IMR-90 (cell line): ENCODE results near the gene TGFBR1. TPM values are rescaled to one million over a fixed set of nuclear protein-coding genes. Genes with fewer than 3 reads are reported as not detected.

ENCODE experiments used
- ATAC-seq: fragments of 200-7000 bp; cut with Tn5 transposase; 2 replicates; pipeline ENCODE4 v1.9.1; 2020; ENCODE audit warnings: low read depth, mild to moderate bottlenecking, moderate library complexity
- BruUV-seq: library from RNA; stranded (reverse); fragments of 400-500 nt; replicated peaks from 2 replicates; lab custom pipeline; 2021; lab: Mats Ljungman, UMichigan
- CTCF ChIA-PET: fragments of 300-600 bp; formaldehyde crosslinking; extraction: SDS; loops from one replicate; lab custom pipeline; 2021; ENCODE audit warnings: antibody characterized with exemption; lab: Yijun Ruan, JAX
- POLR2A ChIA-PET: fragments of 300-600 bp; sonication (Branson Sonifier 250); formaldehyde crosslinking; loops from one replicate; lab custom pipeline; 2022; ENCODE audit warnings: antibody characterized with exemption; ENCODE audit not compliant: unreplicated experiment; lab: Charles Lee
- DNase-seq: peaks from one replicate; pipeline ENCODE4 v3.0.0; 2013
- H2AFZ ChIP-seq: replicated peaks from 2 replicates; pipeline ENCODE3; 2013; ENCODE audit warnings: low read length, mild to moderate bottlenecking; ENCODE audit not compliant: poor library complexity
- H2AK5ac ChIP-seq: 2 replicates; pipeline ENCODE4 v1.6.1; 2013; ENCODE audit warnings: low read depth, low read length, inconsistent platforms
- H2AK9ac ChIP-seq: replicated peaks from 2 replicates; pipeline ENCODE3; 2013; ENCODE audit warnings: mild to moderate bottlenecking, low read depth, low read length, moderate library complexity; ENCODE audit not compliant: poor library complexity
- H2BK120ac ChIP-seq: 2 replicates; pipeline ENCODE4 v1.6.1; 2013; ENCODE audit warnings: low read depth, low read length, inconsistent platforms
- H2BK15ac ChIP-seq: 3 replicates; pipeline ENCODE4 v1.6.1; 2013; ENCODE audit warnings: low read depth, low read length, inconsistent platforms
- H2BK20ac ChIP-seq: 2 replicates; pipeline ENCODE4 v1.6.1; 2013; ENCODE audit warnings: low read depth, mild to moderate bottlenecking, inconsistent platforms, low read length, moderate library complexity
- H2BK5ac ChIP-seq: 2 replicates; pipeline ENCODE4 v1.6.1; 2013; ENCODE audit warnings: mild to moderate bottlenecking, low read depth, low read length, inconsistent platforms; ENCODE audit not compliant: poor library complexity, severe bottlenecking
- H3K14ac ChIP-seq: replicated peaks from 2 replicates; pipeline ENCODE4 v1.6.1; 2013; ENCODE audit warnings: low read depth, low read length, inconsistent platforms
- H3K18ac ChIP-seq: 2 replicates; pipeline ENCODE4 v1.6.1; 2013; ENCODE audit warnings: low read depth, low read length, control low read depth
- H3K23ac ChIP-seq: 2 replicates; pipeline ENCODE4 v1.6.1; 2013; ENCODE audit warnings: low read depth, low read length, inconsistent platforms
- H3K27ac ChIP-seq: 2 replicates; pipeline ENCODE4 v1.5.1; 2013; ENCODE audit warnings: mild to moderate bottlenecking, control low read depth, low read length; ENCODE audit not compliant: insufficient read depth
- H3K27me3 ChIP-seq: 2 replicates; pipeline ENCODE4 v1.6.1; 2013; ENCODE audit warnings: low read length; ENCODE audit not compliant: control insufficient read depth, insufficient read depth
- H3K36me3 ChIP-seq: 2 replicates; pipeline ENCODE4 v1.6.1; 2013; ENCODE audit warnings: low read length, mixed read lengths; ENCODE audit not compliant: control insufficient read depth, insufficient read depth
- H3K4ac ChIP-seq: 2 replicates; pipeline ENCODE4 v1.6.1; 2013; ENCODE audit warnings: low read depth, low read length, inconsistent platforms
- H3K4me1 ChIP-seq: 2 replicates; pipeline ENCODE4 v1.6.1; 2013; ENCODE audit warnings: low read length, mixed read lengths; ENCODE audit not compliant: control insufficient read depth, insufficient read depth
- H3K4me2 ChIP-seq: 2 replicates; pipeline ENCODE4 v1.6.1; 2013; ENCODE audit warnings: low read depth, mild to moderate bottlenecking, control low read depth, low read length, moderate library complexity
- H3K4me3 ChIP-seq: 2 replicates; pipeline ENCODE4 v1.5.1; 2013; ENCODE audit warnings: low read depth, mild to moderate bottlenecking, control low read depth, low read length, moderate library complexity; ENCODE audit not compliant: insufficient read depth
- H3K56ac ChIP-seq: 2 replicates; pipeline ENCODE4 v1.6.1; 2013; ENCODE audit warnings: low read length, inconsistent platforms; ENCODE audit not compliant: insufficient read depth; ENCODE audit errors: extremely low read depth
- H3K79me1 ChIP-seq, 2 experiments: 2 replicates each; pipeline ENCODE4 v1.6.1; 2013; ENCODE audit warnings: low read length in 2 of 2, inconsistent platforms in 1 of 2, low read depth in 1 of 2
- H3K9ac ChIP-seq: 2 replicates; pipeline ENCODE4 v1.6.1; 2013; ENCODE audit warnings: low read depth, low read length, control low read depth
- H3K9me1 ChIP-seq: 2 replicates; pipeline ENCODE4 v1.6.1; 2013; ENCODE audit warnings: low read length, inconsistent platforms; ENCODE audit not compliant: insufficient read depth
- H3K9me3 ChIP-seq: 2 replicates; pipeline ENCODE4 v1.6.1; 2013; ENCODE audit warnings: low read length; ENCODE audit not compliant: control insufficient read depth, insufficient read depth
- H4K20me1 ChIP-seq: 2 replicates; pipeline ENCODE4 v1.6.1; 2013; ENCODE audit warnings: low read length, inconsistent platforms; ENCODE audit not compliant: insufficient read depth
- H4K5ac ChIP-seq: 2 replicates; pipeline ENCODE4 v1.6.1; 2013; ENCODE audit warnings: mild to moderate bottlenecking, low read depth, low read length, control low read depth
- H4K8ac ChIP-seq, 2 experiments: 2 replicates each; pipeline ENCODE4 v1.6.1; 2013; ENCODE audit warnings: low read depth in 2 of 2, low read length in 2 of 2, control low read depth in 1 of 2, inconsistent platforms in 1 of 2
- H4K91ac ChIP-seq: 2 replicates; pipeline ENCODE4 v1.6.1; 2013; ENCODE audit warnings: low read depth, low read length, inconsistent platforms; ENCODE audit not compliant: insufficient read depth
- BHLHE40 ChIP-seq: fragments of 150-350 bp; IDR thresholded peaks from 2 replicates; pipeline ENCODE4 v1.6.1; 2016; ENCODE audit warnings: mild to moderate bottlenecking, low read depth, low read length
- CEBPB ChIP-seq: IDR thresholded peaks from 2 replicates; pipeline ENCODE4 v1.6.1; 2012; ENCODE audit warnings: low read depth, low read length, improper control_type of control experiment
- CHD1 ChIP-seq: IDR thresholded peaks from 2 replicates; pipeline ENCODE4 v1.6.1; 2012; ENCODE audit warnings: low read depth, low read length, improper control_type of control experiment
- ELK1 ChIP-seq: fragments of 150-350 bp; IDR thresholded peaks from 2 replicates; pipeline ENCODE4 v1.6.1; 2016; ENCODE audit warnings: low read depth, mild to moderate bottlenecking, low read length, moderate library complexity, borderline replicate concordance
- MAFK ChIP-seq: IDR thresholded peaks from 2 replicates; pipeline ENCODE4 v1.6.1; 2012; ENCODE audit warnings: low read depth, low read length, improper control_type of control experiment
- MAZ ChIP-seq: IDR thresholded peaks from 2 replicates; pipeline ENCODE4 v1.6.1; 2012; ENCODE audit warnings: low read depth, mild to moderate bottlenecking, low read length, improper control_type of control experiment, moderate library complexity, borderline replicate concordance
- NFE2L2 ChIP-seq: fragments of 150-350 bp; IDR thresholded peaks from 2 replicates; pipeline ENCODE4 v1.6.1; 2016; ENCODE audit warnings: low read depth, mild to moderate bottlenecking, low read length
- POLR2A ChIP-seq: IDR thresholded peaks from 2 replicates; pipeline ENCODE4 v1.6.1; 2012; ENCODE audit warnings: mild to moderate bottlenecking, low read depth, low read length
- RAD21 ChIP-seq: IDR thresholded peaks from 2 replicates; pipeline ENCODE4 v1.6.1; 2012; ENCODE audit warnings: low read length, improper control_type of control experiment
- RCOR1 ChIP-seq: IDR thresholded peaks from 2 replicates; pipeline ENCODE4 v1.6.1; 2012; ENCODE audit warnings: mild to moderate bottlenecking, low read length, improper control_type of control experiment; ENCODE audit not compliant: insufficient replicate concordance
- RFX5 ChIP-seq: IDR thresholded peaks from 2 replicates; pipeline ENCODE4 v1.8.0; 2012; ENCODE audit warnings: low read depth, mild to moderate bottlenecking, low read length, moderate library complexity
- SMC3 ChIP-seq: fragments of 150-350 bp; IDR thresholded peaks from 2 replicates; pipeline ENCODE4 v1.6.1; 2016; ENCODE audit warnings: low read depth, mild to moderate bottlenecking, antibody characterized with exemption, low read length, moderate library complexity
- WGBS, 2 experiments: methylation state at CpG; one replicate each; pipeline versions ENCODE4 v1.1.5 to v1.1.7; 2013; ENCODE audit warnings: missing lambda C conversion rate in 2 of 2; ENCODE audit not compliant: insufficient read length in 1 of 2; ENCODE audit errors: extremely low coverage in 2 of 2; 5-methylcytosine and 5-hydroxymethylcytosine counted together
- dilution Hi-C: fragments of 300-500 bp; cut with HindIII; formaldehyde crosslinking; loops from one replicate; pipeline ENCODE4 v1.14.3; 2018; ENCODE audit warnings: low sequenced_read_pairs; ENCODE audit not compliant: unreplicated experiment
- in situ Hi-C: fragments of 300-500 bp; cut with MboI; formaldehyde crosslinking; loops from 3 replicates; pipeline ENCODE4 v1.14.3; 2019; ENCODE audit warnings: low sequenced_read_pairs, inconsistent platforms, mixed read lengths
- intact Hi-C: fragments of 100-400 bp; cut with micrococcal nuclease; formaldehyde crosslinking; loops from 2 replicates; pipeline ENCODE4 v1.10.0; 2022
- polyA plus RNA-seq, 3 experiments: library from polyadenylated mRNA; depleted of rRNA; stranded (reverse); fragments of >200 nt; gene quantifications; 2 replicates each; pipeline ENCODE4 v1.2.3, GENCODE V29; 2012; ENCODE audit warnings: low replicate concordance in 1 of 3
- total RNA-seq: library from RNA; depleted of rRNA; stranded (reverse); fragments of >200 nt; gene quantifications from 2 replicates; pipeline ENCODE4 v1.2.3, GENCODE V29; 2012
- TF ChIP-seq, protein P1 (sequence below): fragments of 150-350 bp; IDR thresholded peaks from 2 replicates; pipeline ENCODE4 v1.6.1; 2017; ENCODE audit warnings: mild to moderate bottlenecking, antibody characterized with exemption, low read length, low read depth
- TF ChIP-seq, protein P2 (sequence below): conservative IDR thresholded peaks from 2 replicates; pipeline ENCODE4 v1.5.1; 2012; ENCODE audit warnings: mild to moderate bottlenecking, low read depth, low read length, improper control_type of control experiment

Gene TGFBR1
- total and polyA plus RNA-seq, 2 of the 4 experiments (the other 2 are of a cell fraction): 15.1 to 75.3 TPM

DNA sequence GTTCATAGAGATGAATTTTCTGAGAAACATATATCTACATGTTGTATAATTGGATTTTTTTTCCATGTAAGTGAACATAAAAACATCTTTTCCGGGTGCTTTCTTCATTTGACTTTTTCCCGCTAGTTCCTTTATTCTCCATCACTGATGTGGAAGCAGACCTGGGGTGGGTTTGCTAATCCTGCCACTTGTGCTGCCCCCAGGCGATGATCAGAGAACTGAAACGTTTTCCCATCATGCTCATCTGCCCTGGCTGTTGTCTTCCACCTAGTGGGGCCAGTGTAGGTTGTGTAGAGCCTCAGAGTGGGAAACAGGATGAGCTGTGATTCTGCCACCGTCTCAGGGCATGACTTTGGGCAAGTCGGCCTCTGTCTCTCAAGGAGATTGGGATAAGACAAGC, 34.2 kb upstream of the TGFBR1 start:
- H2AFZ ChIP-seq: no peak overlapping the region
- CTCF ChIA-PET: interaction anchor here (0.7 kb wide), 1 partner anchor 13 kb away, joined by 3 read pairs; no protein-coding TSS in a partner anchor
- peak overlapping the region; percentile 77 for H3K18ac ChIP-seq
- WGBS, 2 experiments: no CpG with 5 or more reads among the region's 6 CpGs
- no peak overlapping the region for H2BK20ac ChIP-seq
- peak overlapping the region; percentile 58 for H3K14ac ChIP-seq
- no TSS peak for BruUV-seq
- intact Hi-C loops: no loop called here
- H4K91ac ChIP-seq: peak overlapping the region; percentile 40; the same call in 1 of the 2 replicates
- no peak for ATAC-seq
- H3K9me3 ChIP-seq: no peaks in the 10 kb centered on the region
- H3K4me2 ChIP-seq: no peak overlapping the region
- TF ChIP-seq MAZ (no peak), SMC3 (no peak), MAFK (no peak), RFX5 (no peak), RAD21 (no peak), NFE2L2 (no peak), ELK1 (no peak), BHLHE40 (no peak), RCOR1 (no peak), POLR2A (no peak), CEBPB (no peak), CHD1 (no peak)
- TF ChIP-seq, protein P1, sequence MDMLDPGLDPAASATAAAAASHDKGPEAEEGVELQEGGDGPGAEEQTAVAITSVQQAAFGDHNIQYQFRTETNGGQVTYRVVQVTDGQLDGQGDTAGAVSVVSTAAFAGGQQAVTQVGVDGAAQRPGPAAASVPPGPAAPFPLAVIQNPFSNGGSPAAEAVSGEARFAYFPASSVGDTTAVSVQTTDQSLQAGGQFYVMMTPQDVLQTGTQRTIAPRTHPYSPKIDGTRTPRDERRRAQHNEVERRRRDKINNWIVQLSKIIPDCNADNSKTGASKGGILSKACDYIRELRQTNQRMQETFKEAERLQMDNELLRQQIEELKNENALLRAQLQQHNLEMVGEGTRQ: no peak
- TF ChIP-seq, protein P2, sequence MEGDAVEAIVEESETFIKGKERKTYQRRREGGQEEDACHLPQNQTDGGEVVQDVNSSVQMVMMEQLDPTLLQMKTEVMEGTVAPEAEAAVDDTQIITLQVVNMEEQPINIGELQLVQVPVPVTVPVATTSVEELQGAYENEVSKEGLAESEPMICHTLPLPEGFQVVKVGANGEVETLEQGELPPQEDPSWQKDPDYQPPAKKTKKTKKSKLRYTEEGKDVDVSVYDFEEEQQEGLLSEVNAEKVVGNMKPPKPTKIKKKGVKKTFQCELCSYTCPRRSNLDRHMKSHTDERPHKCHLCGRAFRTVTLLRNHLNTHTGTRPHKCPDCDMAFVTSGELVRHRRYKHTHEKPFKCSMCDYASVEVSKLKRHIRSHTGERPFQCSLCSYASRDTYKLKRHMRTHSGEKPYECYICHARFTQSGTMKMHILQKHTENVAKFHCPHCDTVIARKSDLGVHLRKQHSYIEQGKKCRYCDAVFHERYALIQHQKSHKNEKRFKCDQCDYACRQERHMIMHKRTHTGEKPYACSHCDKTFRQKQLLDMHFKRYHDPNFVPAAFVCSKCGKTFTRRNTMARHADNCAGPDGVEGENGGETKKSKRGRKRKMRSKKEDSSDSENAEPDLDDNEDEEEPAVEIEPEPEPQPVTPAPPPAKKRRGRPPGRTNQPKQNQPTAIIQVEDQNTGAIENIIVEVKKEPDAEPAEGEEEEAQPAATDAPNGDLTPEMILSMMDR: no peak
- in situ Hi-C loops: no loop called here
- no peak overlapping the region for H2AK9ac ChIP-seq
- peak overlapping the region; percentile 52 for H3K4ac ChIP-seq
- peak overlapping the region in 1 of 2 experiments; percentile 67; a peak in 2 of 4 replicates for H4K8ac ChIP-seq
- H3K9ac ChIP-seq: no peak overlapping the region
- POLR2A ChIA-PET: no interaction called here
- peak overlapping the region; percentile 40; the same call in 1 of the 2 replicates for H2BK120ac ChIP-seq
- H4K20me1 ChIP-seq: peaks cover 5% of the 10 kb centered on the region; the same call in 1 of the 2 replicates
- no peaks in the 10 kb centered on the region for H3K79me1 ChIP-seq
- peak overlapping the region; percentile 69 for H4K5ac ChIP-seq
- peaks cover 30% of the 10 kb centered on the region; the same call in 1 of the 2 replicates for H3K36me3 ChIP-seq
- H3K23ac ChIP-seq: 0 out of 2 replicates have a peak overlapping the region, but pooled peaks have one; percentile 37
- H3K27me3 ChIP-seq: no peaks in the 10 kb centered on the region
- peak overlapping the region; percentile 86 for H2AK5ac ChIP-seq
- H2BK5ac ChIP-seq: peak overlapping the region; percentile 22
- peak overlapping the region; percentile 49; the same call in 1 of the 3 replicates for H2BK15ac ChIP-seq
- dilution Hi-C loops: no loop called here
- peak overlapping the region; percentile 51; the same call in 1 of the 2 replicates for H3K27ac ChIP-seq
- H3K56ac ChIP-seq: no peak overlapping the region
- peaks cover 17% of the 10 kb centered on the region for H3K9me1 ChIP-seq
- no peak overlapping the region for H3K4me3 ChIP-seq
- DNase-seq: no peak
- H3K4me1 ChIP-seq: peaks cover 23% of the 10 kb centered on the region
